HCT116 (cell line): ENCODE measurements around the gene PRKG1.

ENCODE experiments used
- ATF3 ChIP-seq: IDR thresholded peaks from 2 replicates; pipeline ENCODE4 v1.6.1; 2012
- CBX3 ChIP-seq: IDR thresholded peaks from 2 replicates; pipeline ENCODE4 v1.6.1; 2012; ENCODE audit warnings: low read depth
- CTCF ChIP-seq, 3 experiments: fragments of 200-600 bp in 1 of 3; sonication (generic) in 1 of 3; IDR thresholded peaks in 2 of 3; conservative IDR thresholded peaks in 1 of 3; 2 replicates each; pipeline ENCODE4 v1.5.1; 2012 to 2017; ENCODE audit warnings: low read depth in 2 of 3, low read length in 2 of 3, antibody characterized with exemption in 1 of 3, borderline replicate concordance in 1 of 3, control low read depth in 1 of 3, mild to moderate bottlenecking in 1 of 3, mixed read lengths in 1 of 3, mixed run types in 1 of 3, moderate library complexity in 1 of 3; ENCODE audit not compliant: insufficient read depth in 1 of 3
- EZH2 ChIP-seq: fragments of 200-600 bp; sonication (generic); IDR thresholded peaks from 2 replicates; pipeline ENCODE4 v1.6.1; 2017; ENCODE audit warnings: antibody characterized with exemption, mixed run types
- EZH2phosphoT487 ChIP-seq: fragments of 200-600 bp; IDR thresholded peaks from 2 replicates; pipeline ENCODE4 v1.6.1; 2018; ENCODE audit warnings: antibody characterized with exemption, borderline replicate concordance
- FOSL1 ChIP-seq: IDR thresholded peaks from 2 replicates; pipeline ENCODE4 v1.6.1; 2012; ENCODE audit warnings: low read depth
- JUND ChIP-seq: IDR thresholded peaks from 2 replicates; pipeline ENCODE4 v1.6.1; 2012
- POLR2A ChIP-seq: IDR thresholded peaks from 2 replicates; pipeline ENCODE4 v1.7.0; 2011; ENCODE audit warnings: borderline replicate concordance; ENCODE audit not compliant: insufficient read depth, insufficient read length; ENCODE audit errors: extremely low read depth
- POLR2AphosphoS5 ChIP-seq: IDR thresholded peaks from 2 replicates; pipeline ENCODE4 v1.6.1; 2011; ENCODE audit warnings: mild to moderate bottlenecking, low read depth, low read length, moderate library complexity
- RAD21 ChIP-seq: IDR thresholded peaks from 2 replicates; pipeline ENCODE4 v1.6.1; 2012; ENCODE audit warnings: low read depth, mild to moderate bottlenecking
- TCF7L2 ChIP-seq: IDR thresholded peaks from 2 replicates; pipeline ENCODE4 v1.7.0; 2011; ENCODE audit warnings: borderline replicate concordance, inconsistent platforms; ENCODE audit not compliant: insufficient read depth, insufficient read length; ENCODE audit errors: extremely low read depth
- ZBTB33 ChIP-seq: IDR thresholded peaks from 2 replicates; pipeline ENCODE4 v1.6.1; 2011; ENCODE audit warnings: mild to moderate bottlenecking, low read length, moderate library complexity; ENCODE audit not compliant: insufficient replicate concordance; ENCODE audit errors: extremely low read depth
- ZFX ChIP-seq: fragments of 450-650 bp; IDR thresholded peaks from 2 replicates; pipeline ENCODE4 v1.6.1; 2017
- ZNF274 ChIP-seq: fragments of 200-500 bp; sonication (Bioruptor generic); IDR thresholded peaks from 2 replicates; pipeline ENCODE4 v1.6.1; 2014; ENCODE audit warnings: mild to moderate bottlenecking, low read depth, low read length, inconsistent platforms

- TF ChIP-seq POLR2A (no peak), ZFX (no peak), CTCF (IDR thresholded peaks at IDR 0.05 in 2 of 3, conservative IDR thresholded peaks at IDR 0.05 in 1 of 3; ENCODE audit: borderline replicate concordance in 1 of 3, insufficient read depth in 1 of 3, low read depth in 2 of 3, low read length in 2 of 3) (no peak), CBX3 (no peak), POLR2AphosphoS5 (no peak), FOSL1 (no peak), ATF3 (no peak), EZH2phosphoT487 (no peak), ZBTB33 (no peak), EZH2 (no peak), ZNF274 (no peak), TCF7L2 (no peak), RAD21 (no peak), JUND (no peak)
Measured at GRCh38 chr10:51421853-51422252, 347.6 kb downstream of the PRKG1 start.
